Germinal center (tissue), 1 donor: ENCODE data around the gene BMP7.
"Not testable (repeated sequence)": the region's sequence is repeated elsewhere in the genome, so short reads cannot be mapped to it uniquely, and the experiment has no call there.

Experiments
- DNase-seq: peaks from one replicate; pipeline ENCODE4 v3.0.0; 2012; ENCODE audit warnings: mixed read lengths, low spot score

BMP7 gene

GRCh38 chr20:57211406-57211805 is 55.0 kb downstream of the BMP7 start:
- DNase-seq, result no peak

- DNase-seq, result no peak
Observed at GRCh38 chr20:57210911-57211280, 55.5 kb downstream of the BMP7 start.

GRCh38 chr20:57210054-57210910 is 56.2 kb downstream of the BMP7 start:
- no peak for DNase-seq

- DNase-seq, result no peak
Observed at GRCh38 chr20:57209413-57209812, 57.0 kb downstream of the BMP7 start.

GRCh38 chr20:57208198-57208597 is 58.2 kb downstream of the BMP7 start:
- no peak for DNase-seq

GRCh38 chr20:57207251-57207650 is 59.2 kb downstream of the BMP7 start:
- no peak for DNase-seq

- DNase-seq, result no peak
Observed at GRCh38 chr20:57205606-57206219, 60.7 kb downstream of the BMP7 start.

GRCh38 chr20:57203986-57204385 is 62.5 kb downstream of the BMP7 start:
- DNase-seq, result no peak

- DNase-seq, result no peak
Observed at GRCh38 chr20:57203204-57203603, 63.2 kb downstream of the BMP7 start.

GRCh38 chr20:57202309-57202708 is 64.1 kb downstream of the BMP7 start:
- DNase-seq, result no peak

GRCh38 chr20:57200882-57201695 is 65.4 kb downstream of the BMP7 start:
- DNase-seq, result no peak

- no peak for DNase-seq
Observed at GRCh38 chr20:57199656-57200405, 66.6 kb downstream of the BMP7 start.

GRCh38 chr20:57198132-57199072 is 68.0 kb downstream of the BMP7 start:
- no peak for DNase-seq

GRCh38 chr20:57197352-57198131 is 68.9 kb downstream of the BMP7 start:
- DNase-seq, result no peak

- no peak for DNase-seq
Observed at GRCh38 chr20:57195469-57196100, 70.9 kb downstream of the BMP7 start.

- DNase-seq, result no peak
Observed at GRCh38 chr20:57195023-57195422, 71.4 kb downstream of the BMP7 start.

GRCh38 chr20:57194154-57194553 is 72.3 kb downstream of the BMP7 start:
- no peak for DNase-seq

- no peak for DNase-seq
Observed at GRCh38 chr20:57193094-57193493, 73.3 kb downstream of the BMP7 start.

- no peak for DNase-seq
Observed at GRCh38 chr20:57192311-57192710, 74.1 kb downstream of the BMP7 start.

- not testable (repeated sequence) for DNase-seq
Observed at GRCh38 chr20:57191265-57191638, 75.2 kb downstream of the BMP7 start.
